Measurements from ENCODE around the gene NCOA7.

Gene NCOA7

GRCh38 chr6:125753937-125754259 is 36.9 kb upstream of the NCOA7 start:
- Histone ChIP-seq H3K36me3 (replicated peaks; ENCODE audit: low read depth, low read length) (no peaks in the 10 kb centered on the region), H3K4me1 (ENCODE audit: low read length) (peaks cover 17% of the 10 kb centered on the region), H2AFZ (ENCODE audit: low read depth, low read length) (no peak overlapping the region), H4K20me1 (ENCODE audit: insufficient read depth, low read length) (no peaks in the 10 kb centered on the region), H3K27me3 (ENCODE audit: low read depth, low read length) (peaks cover 44% of the 10 kb centered on the region), H3K9me3 (ENCODE audit: insufficient read depth, low read length) (no peaks in the 10 kb centered on the region), H3K27ac (ENCODE audit: low read length) (no peak overlapping the region), H3K4me2 (ENCODE audit: low read length) (no peak overlapping the region), H3K79me2 (ENCODE audit: low read length) (no peaks in the 10 kb centered on the region), H3K4me3 (ENCODE audit: low read length) (no peak overlapping the region), H3K9ac (ENCODE audit: low read length) (no peak overlapping the region)
- no peak for TF ChIP-seq EZH2phosphoT487 (IDR thresholded peaks at IDR 0.05; ENCODE audit: low read depth)
- no peak for TF ChIP-seq CTCF (IDR thresholded peaks at IDR 0.05; ENCODE audit: low read depth, low read length)

GRCh38 chr6:125754566-125754965 is 36.2 kb upstream of the NCOA7 start:
- Histone ChIP-seq H3K36me3 (replicated peaks; ENCODE audit: low read depth, low read length) (no peaks in the 10 kb centered on the region), H4K20me1 (ENCODE audit: insufficient read depth, low read length) (no peaks in the 10 kb centered on the region), H2AFZ (ENCODE audit: low read depth, low read length) (no peak overlapping the region), H3K4me2 (ENCODE audit: low read length) (no peak overlapping the region), H3K27me3 (ENCODE audit: low read depth, low read length) (peaks cover 42% of the 10 kb centered on the region), H3K4me1 (ENCODE audit: low read length) (peaks cover 16% of the 10 kb centered on the region), H3K27ac (ENCODE audit: low read length) (no peak overlapping the region), H3K79me2 (ENCODE audit: low read length) (no peaks in the 10 kb centered on the region), H3K4me3 (ENCODE audit: low read length) (no peak overlapping the region), H3K9ac (ENCODE audit: low read length) (no peak overlapping the region), H3K9me3 (ENCODE audit: insufficient read depth, low read length) (no peaks in the 10 kb centered on the region)
- TF ChIP-seq CTCF (IDR thresholded peaks at IDR 0.05; ENCODE audit: low read depth, low read length) (no peak), EZH2phosphoT487 (IDR thresholded peaks at IDR 0.05; ENCODE audit: low read depth) (no peak)

GRCh38 chr6:125759184-125759902 is 31.4 kb upstream of the NCOA7 start:
- H3K9me3 ChIP-seq (ENCODE audit: insufficient read depth, low read length): no peaks in the 10 kb centered on the region
- no peak overlapping the region for H3K9ac ChIP-seq (ENCODE audit: low read length)
- no peaks in the 10 kb centered on the region for H4K20me1 ChIP-seq (ENCODE audit: insufficient read depth, low read length)
- H3K27ac ChIP-seq (ENCODE audit: low read length): no peak overlapping the region
- H3K4me1 ChIP-seq (ENCODE audit: low read length): no peaks in the 10 kb centered on the region
- peaks cover 17% of the 10 kb centered on the region for H3K27me3 ChIP-seq (ENCODE audit: low read depth, low read length)
- H2AFZ ChIP-seq (ENCODE audit: low read depth, low read length): no peak overlapping the region
- no peaks in the 10 kb centered on the region for H3K79me2 ChIP-seq (ENCODE audit: low read length)
- H3K4me3 ChIP-seq (ENCODE audit: low read length): no peak overlapping the region
- no peaks in the 10 kb centered on the region for H3K36me3 ChIP-seq (replicated peaks; ENCODE audit: low read depth, low read length)
- H3K4me2 ChIP-seq (ENCODE audit: low read length): no peak overlapping the region
- TF ChIP-seq EZH2phosphoT487 (IDR thresholded peaks at IDR 0.05; ENCODE audit: low read depth): no peak
- 0 out of 2 replicates have a peak, but pooled peaks have one; percentile 9 for TF ChIP-seq CTCF (IDR thresholded peaks at IDR 0.05; ENCODE audit: low read depth, low read length)

- H3K9ac ChIP-seq (ENCODE audit: low read length): no peak overlapping the region
- no peak overlapping the region for H3K4me3 ChIP-seq (ENCODE audit: low read length)
- H2AFZ ChIP-seq (ENCODE audit: low read depth, low read length): no peak overlapping the region
- no peaks in the 10 kb centered on the region for H3K9me3 ChIP-seq (ENCODE audit: insufficient read depth, low read length)
- peaks cover 13% of the 10 kb centered on the region for H3K27me3 ChIP-seq (ENCODE audit: low read depth, low read length)
- no peak overlapping the region for H3K4me2 ChIP-seq (ENCODE audit: low read length)
- no peak for TF ChIP-seq CTCF (IDR thresholded peaks at IDR 0.05; ENCODE audit: low read depth, low read length)
- no peaks in the 10 kb centered on the region for H3K4me1 ChIP-seq (ENCODE audit: low read length)
- H3K27ac ChIP-seq (ENCODE audit: low read length): no peak overlapping the region
- H3K79me2 ChIP-seq (ENCODE audit: low read length): no peaks in the 10 kb centered on the region
- no peaks in the 10 kb centered on the region for H3K36me3 ChIP-seq (replicated peaks; ENCODE audit: low read depth, low read length)
- no peaks in the 10 kb centered on the region for H4K20me1 ChIP-seq (ENCODE audit: insufficient read depth, low read length)
Observed at GRCh38 chr6:125759959-125760457, 30.8 kb upstream of the NCOA7 start.

Measured in OCI-LY3 (cell line).